DOHH2 (cell line): ENCODE data around the gene TTC39A.

Source experiments
- H3F3A ChIP-seq: fragments of 200-600 bp; sonication (generic), shearing (Covaris generic); 2 replicates; pipeline ENCODE4 v1.6.0; 2016; ENCODE audit warnings: antibody characterized with exemption, mild to moderate bottlenecking; ENCODE audit not compliant: control insufficient read depth, insufficient read depth
- H3K27ac ChIP-seq: fragments of 200-600 bp; sonication (generic); 2 replicates; pipeline ENCODE4 v1.5.1; 2014; ENCODE audit warnings: low read depth, mild to moderate bottlenecking, low read length, moderate library complexity
- H3K27me3 ChIP-seq: fragments of 200-600 bp; sonication (generic); 2 replicates; pipeline ENCODE4 v1.6.1; 2014; ENCODE audit warnings: mild to moderate bottlenecking, low read length, mixed read lengths; ENCODE audit not compliant: control insufficient read depth
- H3K36me3 ChIP-seq: fragments of 200-600 bp; sonication (generic); 2 replicates; pipeline ENCODE4 v1.6.1; 2014; ENCODE audit warnings: mild to moderate bottlenecking, low read length, moderate library complexity, mixed read lengths; ENCODE audit not compliant: control insufficient read depth
- H3K4me1 ChIP-seq: fragments of 200-600 bp; sonication (generic); 2 replicates; pipeline ENCODE4 v1.6.1; 2014; ENCODE audit warnings: mild to moderate bottlenecking, low read length, mixed read lengths; ENCODE audit not compliant: control insufficient read depth
- H3K4me2 ChIP-seq: fragments of 200-600 bp; sonication (generic); 2 replicates; pipeline ENCODE4 v1.6.0; 2014; ENCODE audit warnings: mild to moderate bottlenecking, low read length, moderate library complexity
- H3K4me3 ChIP-seq: fragments of 200-600 bp; sonication (generic); 2 replicates; pipeline ENCODE4 v1.5.1; 2014; ENCODE audit warnings: mild to moderate bottlenecking, low read length, mixed read lengths
- H3K79me2 ChIP-seq: fragments of 200-600 bp; sonication (generic); 2 replicates; pipeline ENCODE4 v1.6.1; 2014; ENCODE audit warnings: mild to moderate bottlenecking, low read length, mixed read lengths; ENCODE audit not compliant: control insufficient read depth
- H3K9me2 ChIP-seq: fragments of 200-600 bp; sonication (generic); replicated peaks from 2 replicates; pipeline ENCODE4 v1.6.1; 2014; ENCODE audit warnings: mild to moderate bottlenecking, low read length, mixed read lengths; ENCODE audit not compliant: control insufficient read depth
- H3K9me3 ChIP-seq: fragments of 200-600 bp; sonication (generic); 2 replicates; pipeline ENCODE4 v1.6.1; 2014; ENCODE audit warnings: antibody characterized with exemption, low read length, mixed read lengths; ENCODE audit not compliant: control insufficient read depth, insufficient read depth
- H4K20me1 ChIP-seq: fragments of 200-600 bp; sonication (generic); 2 replicates; pipeline ENCODE4 v1.6.0; 2014; ENCODE audit warnings: low read depth, mild to moderate bottlenecking, antibody characterized with exemption, low read length, moderate library complexity; ENCODE audit not compliant: control insufficient read depth, insufficient read depth
- EZH2phosphoT487 ChIP-seq: fragments of 200-600 bp; sonication (generic); IDR thresholded peaks from 2 replicates; pipeline ENCODE4 v1.6.1; 2017; ENCODE audit warnings: borderline replicate concordance, mild to moderate bottlenecking, antibody characterized with exemption, low read length, moderate library complexity, mixed read lengths
- TF ChIP-seq, protein P1 (sequence below): fragments of 200-600 bp; sonication (generic); IDR thresholded peaks from one replicate; pipeline ENCODE4 v1.5.1; 2014; ENCODE audit warnings: antibody characterized with exemption, mild to moderate bottlenecking, low read depth, low read length; ENCODE audit not compliant: poor library complexity, severe bottlenecking

Gene TTC39A

DNA sequence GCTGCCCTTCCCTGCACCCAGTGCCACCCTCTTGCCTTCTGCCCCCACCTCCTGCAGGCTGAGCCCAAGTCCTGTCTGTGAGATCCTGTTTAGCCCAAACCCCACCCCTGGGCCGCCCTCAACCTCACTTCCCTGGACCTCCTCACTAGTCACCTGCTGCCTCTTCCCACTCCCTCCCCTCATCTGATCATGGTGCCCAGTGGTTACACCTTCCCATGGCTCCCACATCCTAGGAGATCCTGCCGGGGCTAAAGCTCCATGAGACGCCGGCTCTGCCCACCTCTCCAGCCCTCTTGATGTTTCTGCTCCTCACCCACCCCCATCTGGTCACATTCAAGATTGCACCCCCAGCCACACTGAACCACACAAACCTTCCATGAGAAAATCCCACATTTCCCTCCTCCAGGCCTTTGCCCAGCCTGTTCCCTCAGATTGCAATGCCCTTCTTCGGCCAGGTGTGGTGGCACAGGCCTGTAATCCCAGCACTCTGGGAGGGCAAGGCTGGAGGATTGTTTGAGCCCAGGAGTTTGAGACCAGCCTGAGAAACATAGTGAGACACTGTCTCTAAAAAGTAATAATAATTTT, 17.0 kb downstream of the TTC39A start:
- Histone ChIP-seq H3K79me2 (no peaks in the 10 kb centered on the region), H3K36me3 (no peaks in the 10 kb centered on the region), H3K27me3 (0 out of 2 replicates have a peak, but pooled peaks cover 3% of the 10 kb centered on the region), H3K4me1 (0 out of 2 replicates have a peak, but pooled peaks cover 3% of the 10 kb centered on the region), H3K9me3 (no peaks in the 10 kb centered on the region), H3K27ac (no peak overlapping the region), H4K20me1 (no peaks in the 10 kb centered on the region), H3K4me3 (no peak overlapping the region), H3K9me2 (no peaks in the 10 kb centered on the region), H3F3A (no peaks in the 10 kb centered on the region), H3K4me2 (no peak overlapping the region)
- TF ChIP-seq, protein P1, sequence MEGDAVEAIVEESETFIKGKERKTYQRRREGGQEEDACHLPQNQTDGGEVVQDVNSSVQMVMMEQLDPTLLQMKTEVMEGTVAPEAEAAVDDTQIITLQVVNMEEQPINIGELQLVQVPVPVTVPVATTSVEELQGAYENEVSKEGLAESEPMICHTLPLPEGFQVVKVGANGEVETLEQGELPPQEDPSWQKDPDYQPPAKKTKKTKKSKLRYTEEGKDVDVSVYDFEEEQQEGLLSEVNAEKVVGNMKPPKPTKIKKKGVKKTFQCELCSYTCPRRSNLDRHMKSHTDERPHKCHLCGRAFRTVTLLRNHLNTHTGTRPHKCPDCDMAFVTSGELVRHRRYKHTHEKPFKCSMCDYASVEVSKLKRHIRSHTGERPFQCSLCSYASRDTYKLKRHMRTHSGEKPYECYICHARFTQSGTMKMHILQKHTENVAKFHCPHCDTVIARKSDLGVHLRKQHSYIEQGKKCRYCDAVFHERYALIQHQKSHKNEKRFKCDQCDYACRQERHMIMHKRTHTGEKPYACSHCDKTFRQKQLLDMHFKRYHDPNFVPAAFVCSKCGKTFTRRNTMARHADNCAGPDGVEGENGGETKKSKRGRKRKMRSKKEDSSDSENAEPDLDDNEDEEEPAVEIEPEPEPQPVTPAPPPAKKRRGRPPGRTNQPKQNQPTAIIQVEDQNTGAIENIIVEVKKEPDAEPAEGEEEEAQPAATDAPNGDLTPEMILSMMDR = peak; percentile 23
- no peak for TF ChIP-seq EZH2phosphoT487

DNA sequence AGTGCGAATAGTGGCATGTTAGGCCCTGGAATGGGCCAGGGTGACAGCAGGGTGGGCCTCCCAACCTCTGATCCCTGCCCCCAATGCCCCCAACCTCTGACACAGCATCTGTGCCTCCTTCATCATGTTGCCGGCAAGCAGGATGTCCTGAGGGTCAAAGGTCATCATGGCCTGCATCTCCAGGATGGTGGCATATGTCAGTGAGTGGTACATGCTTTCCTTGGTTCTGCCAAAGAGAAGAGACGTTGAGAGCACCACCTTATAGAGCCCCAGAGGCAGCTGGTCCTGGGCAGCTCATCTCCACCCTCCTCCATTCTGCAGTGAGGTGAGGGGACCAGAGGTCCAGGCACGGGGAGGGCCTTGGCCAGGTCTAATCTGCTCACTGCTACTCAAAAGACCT, 17.6 kb downstream of the TTC39A start:
- Histone ChIP-seq H4K20me1 (no peaks in the 10 kb centered on the region), H3K4me2 (no peak overlapping the region)

DNA sequence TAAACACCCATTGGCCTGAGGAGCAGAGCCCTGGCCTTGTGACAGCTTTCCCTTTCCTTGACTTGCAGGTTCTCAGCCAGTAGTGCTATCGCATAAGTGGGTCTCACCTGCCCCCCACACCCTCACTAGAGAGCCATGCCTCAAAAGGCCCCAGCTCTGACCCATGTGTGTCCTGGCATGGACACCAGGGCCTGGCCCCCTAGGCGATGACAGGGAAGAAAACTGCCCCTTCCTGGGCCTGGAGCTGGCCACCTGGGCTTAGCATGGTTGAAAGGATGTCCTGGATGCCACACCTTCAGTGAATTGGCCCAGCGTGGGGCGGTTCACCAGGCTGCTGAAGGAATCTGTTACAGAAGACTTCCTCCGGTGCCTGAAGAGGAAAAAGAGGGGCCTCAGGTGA, 18.5 kb downstream of the TTC39A start:
- no peaks in the 10 kb centered on the region for H3K9me2 ChIP-seq
- H3K27ac ChIP-seq = no peak overlapping the region
- H3K27me3 ChIP-seq = no peaks in the 10 kb centered on the region
- TF ChIP-seq, protein P1 = no peak
- no peak for TF ChIP-seq EZH2phosphoT487
- no peaks in the 10 kb centered on the region for H3F3A ChIP-seq
- no peaks in the 10 kb centered on the region for H3K9me3 ChIP-seq
- no peaks in the 10 kb centered on the region for H3K79me2 ChIP-seq
- H3K36me3 ChIP-seq = no peaks in the 10 kb centered on the region
- 0 out of 2 replicates have a peak, but pooled peaks cover 3% of the 10 kb centered on the region for H3K4me1 ChIP-seq
- no peak overlapping the region for H3K4me2 ChIP-seq
- no peaks in the 10 kb centered on the region for H4K20me1 ChIP-seq
- H3K4me3 ChIP-seq = no peak overlapping the region

More for the DNA sequence above, 17.6 kb downstream of the TTC39A start:
- Histone ChIP-seq H3F3A (no peaks in the 10 kb centered on the region), H3K9me3 (no peaks in the 10 kb centered on the region), H3K4me3 (no peak overlapping the region), H3K4me1 (0 out of 2 replicates have a peak, but pooled peaks cover 3% of the 10 kb centered on the region), H3K27me3 (no peaks in the 10 kb centered on the region), H3K79me2 (no peaks in the 10 kb centered on the region), H3K36me3 (no peaks in the 10 kb centered on the region), H3K9me2 (no peaks in the 10 kb centered on the region), H3K27ac (no peak overlapping the region)
- TF ChIP-seq EZH2phosphoT487 = no peak
- TF ChIP-seq, protein P1 = no peak
